EH (cell line): ENCODE results near the gene EEF1A2.
A peak's percentile ranks its signal among the peaks of the same experiment; 100 is the strongest.

Experiments used
- DNase-seq: peaks from one replicate; pipeline ENCODE4 v3.0.0-alpha.2; 2015; ENCODE audit warnings: low read depth

The EEF1A2 gene

DNA sequence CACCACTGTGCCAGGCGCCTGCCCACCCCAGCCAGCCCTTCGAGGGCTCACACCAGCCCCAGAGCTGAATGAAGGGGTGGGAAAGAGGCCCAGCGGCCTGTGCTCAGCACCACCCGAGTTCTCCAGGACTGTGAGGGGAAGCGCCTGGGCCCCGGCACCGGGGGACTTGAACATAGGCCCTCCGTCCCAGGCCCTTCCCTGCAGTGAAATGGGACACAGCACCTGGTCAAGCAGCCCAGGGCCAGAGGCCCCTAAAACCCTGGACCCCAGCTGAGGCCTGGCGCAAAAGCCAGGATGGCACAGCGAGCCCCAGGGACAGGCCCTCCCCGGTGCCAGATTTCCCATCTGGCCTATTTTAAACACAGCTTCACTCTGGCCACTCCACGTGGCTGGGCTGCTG lies 30.5 kb downstream of the EEF1A2 start:
- DNase-seq: no peak

DNA sequence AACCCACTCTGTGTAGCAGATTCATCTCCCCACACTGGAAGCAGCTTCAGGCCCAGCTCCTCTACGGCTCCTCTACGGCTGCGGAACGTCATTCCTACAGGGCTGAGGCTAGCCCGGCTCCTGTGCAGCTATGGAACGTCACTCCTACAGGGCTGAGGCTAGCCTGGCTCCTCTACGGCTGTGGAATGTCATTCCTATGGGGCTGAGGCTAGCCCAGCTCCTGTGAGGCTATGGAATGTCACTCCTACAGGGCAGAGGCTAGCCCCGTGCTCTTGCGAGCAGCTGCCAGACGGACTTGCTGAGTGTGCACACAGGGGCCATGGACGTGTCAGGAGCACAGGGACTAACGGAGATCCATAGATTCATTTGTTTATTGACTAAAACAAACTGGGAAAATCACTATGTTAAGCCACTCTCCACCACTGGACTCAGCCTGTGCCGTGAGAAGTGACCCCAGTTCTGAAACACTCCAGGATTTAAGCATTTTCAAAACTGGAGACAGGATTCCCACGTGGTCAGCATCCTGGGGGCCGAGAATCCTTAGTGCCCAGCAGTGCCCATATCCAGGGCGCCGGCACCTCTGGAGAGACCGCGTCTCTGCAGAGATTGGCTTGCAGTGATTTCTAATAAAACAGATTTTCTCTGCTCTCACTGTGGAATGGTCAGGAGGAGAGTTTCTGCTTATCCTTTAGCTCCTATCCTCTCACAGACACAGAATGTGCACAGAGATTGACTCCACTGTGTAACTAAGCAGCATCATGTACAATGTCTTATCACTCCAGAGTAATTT lies 31.4 kb downstream of the EEF1A2 start:
- no peak for DNase-seq

DNA sequence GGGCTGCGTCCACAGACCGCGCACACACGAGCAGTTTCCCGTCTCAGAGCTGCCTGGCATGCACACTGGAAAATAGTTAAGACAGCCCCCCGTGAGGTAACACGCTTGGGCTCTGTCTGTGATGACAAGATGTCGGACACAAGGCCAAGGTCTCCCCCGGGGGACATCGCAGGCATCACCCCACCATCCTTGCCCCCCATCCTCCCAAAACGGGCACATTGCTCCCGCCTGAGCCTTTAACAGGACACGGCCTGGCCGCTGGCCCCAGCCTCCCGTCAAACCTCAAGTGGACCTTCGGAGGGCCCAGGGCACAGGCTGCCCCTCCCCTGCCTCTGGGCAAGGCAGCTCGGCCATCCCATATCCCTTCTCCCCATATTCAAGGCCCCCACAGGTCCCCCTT lies 32.0 kb downstream of the EEF1A2 start:
- DNase-seq: no peak

GRCh38 chr20:63466250-63466825 lies 32.5 kb downstream of the EEF1A2 start:
- DNase-seq: no peak

DNA sequence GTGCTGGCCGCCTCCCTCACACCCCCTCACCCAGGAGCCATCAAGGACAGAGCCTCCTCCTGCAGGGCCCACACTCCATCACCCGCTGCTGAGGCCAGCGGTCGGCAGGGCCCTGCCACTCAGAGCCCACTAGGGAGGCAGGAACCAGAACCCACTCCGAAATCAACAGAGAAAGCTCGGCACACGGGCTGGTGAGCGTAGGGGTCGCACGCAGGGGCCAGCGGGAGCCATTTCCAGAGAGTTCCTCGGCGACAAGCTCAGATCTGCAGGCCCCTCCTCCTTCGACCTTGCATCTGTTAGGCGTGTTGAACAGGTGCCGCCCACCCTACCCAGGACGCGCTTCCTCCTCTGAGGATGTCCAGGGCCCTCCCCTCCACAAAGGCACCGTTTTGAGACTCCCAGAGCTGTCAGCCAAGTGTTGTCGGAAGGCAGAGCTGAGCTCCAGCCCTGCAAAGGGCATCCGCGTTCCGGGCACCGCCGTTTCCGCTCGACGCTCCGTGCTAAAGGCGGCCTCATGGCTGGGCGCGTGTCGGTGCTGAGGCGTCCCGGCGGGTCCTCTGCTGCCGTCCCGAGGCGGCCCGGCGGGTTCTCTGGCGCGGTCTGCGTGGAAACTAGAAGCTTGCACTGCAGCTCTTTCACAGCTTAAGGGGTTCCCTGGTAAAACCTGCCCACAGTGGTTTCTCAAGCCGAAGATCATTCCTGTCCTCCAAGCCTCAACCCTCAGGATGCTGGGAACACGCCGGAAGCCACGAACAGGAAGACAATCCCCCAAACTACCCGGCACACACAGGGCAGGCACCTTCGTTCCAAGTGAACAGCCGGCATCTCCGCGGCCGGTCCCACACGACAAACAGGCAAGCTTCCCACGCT lies 33.3 kb downstream of the EEF1A2 start:
- no peak for DNase-seq

DNA sequence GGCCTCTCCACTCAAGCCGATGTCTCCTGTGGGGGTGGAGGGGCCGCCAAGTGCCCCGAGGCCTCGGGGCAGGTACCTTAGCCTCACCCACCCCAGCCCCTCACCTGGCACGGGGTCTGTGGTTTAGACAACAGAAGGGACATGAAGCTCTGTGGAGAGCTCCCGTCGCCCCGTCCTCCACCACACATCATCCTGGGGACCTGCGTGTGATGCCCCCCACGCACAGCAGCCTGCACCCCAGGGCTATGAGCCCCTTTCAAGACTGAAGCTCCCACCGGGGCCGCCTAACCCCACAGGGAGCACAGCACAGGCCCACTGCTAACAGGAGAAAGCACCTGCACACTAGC lies 34.6 kb downstream of the EEF1A2 start:
- no peak for DNase-seq

GRCh38 chr20:63463400-63464288 lies 35.2 kb downstream of the EEF1A2 start:
- DNase-seq: peak; percentile 16

- DNase-seq: no peak
Measured at GRCh38 chr20:63462244-63462643, 36.6 kb downstream of the EEF1A2 start.

- DNase-seq: peak; percentile 11
Measured at GRCh38 chr20:63461104-63461763, 37.6 kb downstream of the EEF1A2 start.

GRCh38 chr20:63459070-63459380 lies 39.9 kb downstream of the EEF1A2 start:
- no peak for DNase-seq

- no peak for DNase-seq
Measured at GRCh38 chr20:63458170-63459069, 40.5 kb downstream of the EEF1A2 start.

DNA sequence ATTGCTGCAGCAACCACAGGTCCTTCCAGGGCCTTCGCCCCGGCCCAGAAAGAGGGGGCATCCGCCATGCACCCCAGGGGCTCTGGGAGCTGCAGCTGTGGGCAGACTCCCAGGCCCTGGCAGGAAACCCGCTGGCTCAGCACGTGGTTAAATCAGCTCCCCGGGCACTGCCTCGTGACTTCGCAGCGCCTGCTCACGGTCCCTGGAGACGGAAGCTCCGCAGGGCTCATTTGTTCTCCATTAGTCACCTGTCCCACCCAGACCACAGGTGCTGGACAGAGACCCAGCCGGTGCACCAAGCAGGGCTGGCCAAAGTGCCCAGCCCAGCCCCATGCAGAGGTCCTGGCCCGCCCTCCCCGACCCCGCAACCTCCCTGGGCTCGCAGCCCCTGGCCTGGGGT lies 41.1 kb downstream of the EEF1A2 start:
- peak; percentile 9 for DNase-seq

DNA sequence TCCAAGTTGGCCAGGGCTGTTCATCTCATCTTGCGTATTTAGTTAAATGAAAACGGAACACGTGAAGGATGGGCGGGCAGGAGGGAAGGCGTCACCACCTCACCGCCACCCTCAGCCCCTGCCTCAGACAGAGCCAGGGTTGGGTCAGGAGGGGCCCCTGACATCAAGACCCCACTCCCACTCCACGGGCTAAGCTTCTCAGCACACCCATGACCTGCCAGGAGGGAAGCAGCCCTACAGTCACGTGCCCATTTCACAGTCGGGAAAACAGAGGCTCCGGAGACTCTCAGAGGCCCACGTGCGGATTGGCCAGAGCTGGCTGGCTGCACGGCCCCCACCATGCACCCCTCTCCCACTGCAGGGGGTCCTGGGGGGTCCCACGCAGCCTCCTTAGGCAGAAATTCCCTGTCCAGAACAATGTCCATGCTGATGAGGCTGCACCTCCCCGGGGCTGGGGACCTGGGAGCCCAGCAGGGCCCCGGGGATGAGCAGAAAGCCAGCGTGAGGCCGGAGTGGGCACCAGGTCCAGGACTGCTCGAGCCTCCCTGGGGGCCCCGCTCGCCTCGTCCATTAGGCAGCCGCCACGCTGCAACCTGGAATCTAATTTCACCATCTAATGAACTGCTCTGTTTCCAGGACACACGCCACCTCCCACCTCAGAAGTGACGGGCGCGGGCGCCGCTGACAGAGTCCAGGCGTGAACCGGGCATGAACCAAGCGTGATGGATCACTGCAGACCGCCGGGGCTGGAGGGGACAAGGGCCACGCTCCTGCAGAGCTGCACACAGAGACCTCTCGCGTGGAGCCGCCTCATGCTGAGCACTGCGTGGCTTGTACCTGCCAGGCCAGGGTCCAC lies 42.2 kb downstream of the EEF1A2 start:
- DNase-seq: no peak

DNA sequence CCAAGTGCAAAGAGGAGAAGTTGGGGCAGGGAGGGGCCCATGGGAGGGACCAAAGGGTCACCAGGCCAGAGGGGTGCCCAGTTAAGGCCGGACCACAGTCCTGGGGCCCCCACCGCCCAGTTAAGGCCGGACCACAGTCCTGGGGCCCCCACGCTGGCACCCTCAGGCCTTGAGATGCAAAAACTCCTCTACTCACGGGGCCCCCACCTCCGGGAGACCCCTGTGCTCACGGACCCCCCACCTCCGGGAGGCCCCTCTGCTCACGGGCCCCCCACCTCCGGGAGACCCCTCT lies 43.4 kb downstream of the EEF1A2 start:
- DNase-seq: no peak

DNA sequence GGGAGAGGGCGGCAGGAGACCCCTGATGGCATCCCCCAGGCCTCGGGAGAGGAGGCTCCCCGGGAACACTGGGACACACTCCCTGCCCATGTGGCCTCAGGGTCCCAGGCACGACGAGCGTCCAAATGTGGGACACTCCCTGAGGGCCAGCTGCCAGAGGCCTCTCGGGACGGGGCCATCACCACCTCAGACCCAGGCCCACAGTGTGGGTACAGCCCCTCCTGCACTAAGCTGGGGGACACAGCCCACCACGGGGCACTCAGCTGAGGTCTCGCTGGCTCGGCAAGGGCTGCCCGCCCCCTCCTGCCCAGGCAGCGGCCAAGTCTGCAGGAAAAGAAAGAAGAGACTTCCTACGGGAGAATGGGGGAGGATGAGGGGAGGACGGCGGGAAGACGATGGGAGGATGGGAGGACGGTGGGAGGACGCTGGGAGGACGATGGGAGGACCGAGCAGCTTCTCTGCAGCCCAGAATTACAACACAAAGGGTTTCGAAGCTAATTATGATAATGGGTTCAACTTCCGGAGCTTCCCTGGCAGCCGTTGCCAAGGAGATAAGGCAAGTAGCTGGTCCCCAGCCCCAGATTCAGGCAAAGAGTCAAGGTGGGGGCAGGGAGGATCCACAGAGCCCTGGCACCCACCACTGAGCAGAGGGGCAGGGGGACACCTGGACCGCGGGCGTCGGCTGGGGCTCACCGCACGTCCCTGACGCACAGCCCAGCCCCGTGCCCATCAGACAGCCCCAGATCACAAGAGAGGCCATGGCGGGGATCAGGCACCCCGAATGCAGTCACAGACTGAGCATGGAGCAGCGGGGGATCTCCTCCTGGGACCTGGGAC lies 43.9 kb downstream of the EEF1A2 start:
- DNase-seq: no peak

DNA sequence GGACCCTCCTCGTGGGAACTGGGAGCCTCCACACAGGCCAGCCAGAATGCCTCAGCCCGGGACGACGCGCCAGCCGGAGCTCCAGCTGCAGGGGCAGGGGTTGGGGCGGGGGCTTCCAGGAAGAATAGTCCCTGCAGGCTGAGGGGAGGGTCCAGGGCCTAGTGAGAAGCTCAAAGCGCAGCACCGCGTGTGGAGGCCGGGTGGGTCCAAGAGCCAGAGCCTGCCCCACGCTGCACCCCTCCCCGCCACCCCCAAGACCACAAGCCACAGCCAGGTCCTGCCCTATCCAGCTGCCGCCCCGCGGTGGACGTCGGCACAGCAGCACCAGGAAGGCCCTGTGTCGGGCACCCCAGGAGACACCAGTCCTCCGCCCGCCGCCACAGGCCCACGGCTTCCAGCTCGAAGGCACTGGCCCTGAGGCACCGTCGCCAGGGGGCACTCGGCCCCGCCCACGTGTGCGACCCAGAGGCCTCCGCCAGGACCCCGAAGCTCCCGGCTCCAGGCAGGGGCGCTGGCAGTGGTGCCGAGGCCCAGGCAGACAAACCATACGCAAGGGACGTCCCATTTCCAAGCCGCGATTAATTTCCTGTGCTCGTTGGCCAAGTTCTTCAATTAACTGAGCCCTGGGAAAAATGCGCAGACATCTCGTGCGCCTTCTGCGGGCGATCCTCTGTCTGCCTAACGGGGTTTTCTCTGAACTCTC lies 45.9 kb downstream of the EEF1A2 start:
- no peak for DNase-seq

GRCh38 chr20:63452341-63452740 lies 46.5 kb downstream of the EEF1A2 start:
- DNase-seq: no peak

- no peak for DNase-seq
Measured at GRCh38 chr20:63451821-63452220, 47.1 kb downstream of the EEF1A2 start.
